GM18861 (cell line): ENCODE data around the gene DPYSL3.
"Not testable (repeated sequence)": the region's sequence is repeated elsewhere in the genome, so short reads cannot be mapped to it uniquely, and the experiment has no call there.

Experiments used
- ATAC-seq: cut with Tn5 transposase; IDR thresholded peaks from one replicate; pipeline ENCODE4 v1.9.1; 2021; ENCODE audit not compliant: unreplicated experiment

Gene DPYSL3

GRCh38 chr5:147509710-147510651, at the start of gene DPYSL3:
DPYSL3 (minus strand) TSS chr5:147510068; CDS start chr5:147509858, 210 bp downstream.
- no peak for ATAC-seq

DNA sequence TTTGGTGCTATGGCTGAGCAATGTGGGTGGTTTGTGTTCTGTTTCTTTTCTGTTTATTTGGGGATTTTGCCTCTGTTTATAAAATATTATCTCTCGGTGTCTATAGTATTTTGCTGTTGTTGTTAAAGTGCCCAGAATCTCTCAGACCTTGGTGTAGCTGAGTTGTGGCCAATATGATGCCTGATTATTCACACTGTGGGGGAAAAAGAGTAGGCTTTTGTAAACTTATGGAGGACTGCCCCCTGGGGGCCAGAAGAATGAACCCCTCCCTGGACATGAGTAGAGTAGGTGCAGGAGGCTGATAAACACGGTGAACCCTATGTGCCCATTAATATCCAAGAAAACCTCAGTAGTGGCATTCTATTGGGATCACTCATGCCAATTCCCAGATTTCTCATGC, 49.0 kb upstream of the DPYSL3 start:
- ATAC-seq: no peak

GRCh38 chr5:147557876-147558745, 48.2 kb upstream of the DPYSL3 start:
- ATAC-seq: no peak

GRCh38 chr5:147555176-147555575, 45.3 kb upstream of the DPYSL3 start:
- no peak for ATAC-seq

DNA sequence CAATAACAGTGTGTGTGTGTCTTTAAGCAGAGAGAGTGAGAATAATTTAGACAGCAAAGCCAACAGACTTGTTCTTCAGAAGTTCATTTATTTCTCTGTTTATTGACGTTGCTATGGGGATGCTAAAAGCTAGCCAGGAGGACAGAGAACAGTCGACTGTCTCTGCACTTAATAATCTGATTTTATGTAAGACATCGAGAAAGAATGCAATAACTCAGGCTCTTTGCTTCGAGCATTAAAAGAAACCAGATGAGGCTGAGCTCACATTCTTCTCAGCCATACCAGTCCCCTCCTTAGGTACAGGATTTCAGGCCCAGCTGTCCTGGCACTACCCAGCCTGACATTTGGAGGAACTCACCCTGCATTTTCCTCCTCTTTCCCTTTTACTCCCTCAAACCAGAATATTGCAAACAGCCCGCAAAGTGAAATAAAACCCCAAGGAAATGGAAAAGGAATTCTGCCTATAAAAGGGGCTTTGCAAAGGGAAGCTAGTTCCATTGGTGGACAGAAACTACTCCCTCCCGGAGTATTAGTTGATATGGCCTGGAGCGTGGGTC, 44.5 kb upstream of the DPYSL3 start:
- ATAC-seq: no peak

DNA sequence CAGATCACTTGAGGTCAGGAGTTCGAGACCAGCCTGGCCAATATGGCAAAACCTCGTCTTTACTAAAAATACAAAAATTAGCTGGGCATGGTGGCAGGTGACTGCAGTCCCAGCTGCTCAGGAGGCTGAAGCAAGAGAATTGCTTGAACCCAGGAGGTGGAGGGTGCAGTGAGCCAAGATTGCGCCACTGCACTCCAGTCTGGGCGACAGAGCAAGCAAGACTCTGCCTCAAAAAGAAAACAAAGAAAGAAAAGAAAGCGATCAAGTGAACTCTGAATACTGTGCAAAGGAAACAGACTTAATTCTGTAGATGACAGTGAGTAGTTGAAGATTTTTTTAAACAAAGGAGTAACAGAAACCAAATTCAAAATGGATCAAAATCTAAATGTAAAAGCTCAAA, 43.9 kb upstream of the DPYSL3 start:
- ATAC-seq: not testable (repeated sequence)

- ATAC-seq: no peak
Measured at GRCh38 chr5:147552897-147553296, 43.0 kb upstream of the DPYSL3 start.

GRCh38 chr5:147551677-147552076, 41.8 kb upstream of the DPYSL3 start:
- ATAC-seq: no peak

- ATAC-seq: no peak
Measured at GRCh38 chr5:147547730-147548129, 37.9 kb upstream of the DPYSL3 start.

DNA sequence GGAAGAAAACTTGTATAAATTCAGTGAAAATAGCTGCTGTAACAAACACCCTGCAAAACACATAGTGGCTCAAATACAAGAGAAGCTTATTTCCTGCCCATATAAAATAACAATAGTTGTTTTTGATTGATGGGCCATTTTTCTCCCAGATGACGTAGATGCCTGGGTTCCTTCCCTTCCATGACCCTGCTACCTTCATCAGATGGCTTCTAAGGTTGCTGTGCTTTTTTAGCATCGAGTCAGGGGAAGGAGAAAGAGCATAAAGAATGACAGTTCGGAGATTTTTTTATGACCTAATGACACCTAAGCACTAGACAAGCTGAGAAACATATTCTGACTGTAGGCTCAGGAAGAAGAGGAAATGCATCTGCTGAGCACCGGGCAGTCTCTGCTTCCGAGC, 34.7 kb upstream of the DPYSL3 start:
- ATAC-seq: no peak

- no peak for ATAC-seq
Measured at GRCh38 chr5:147539053-147539452, 29.2 kb upstream of the DPYSL3 start.

DNA sequence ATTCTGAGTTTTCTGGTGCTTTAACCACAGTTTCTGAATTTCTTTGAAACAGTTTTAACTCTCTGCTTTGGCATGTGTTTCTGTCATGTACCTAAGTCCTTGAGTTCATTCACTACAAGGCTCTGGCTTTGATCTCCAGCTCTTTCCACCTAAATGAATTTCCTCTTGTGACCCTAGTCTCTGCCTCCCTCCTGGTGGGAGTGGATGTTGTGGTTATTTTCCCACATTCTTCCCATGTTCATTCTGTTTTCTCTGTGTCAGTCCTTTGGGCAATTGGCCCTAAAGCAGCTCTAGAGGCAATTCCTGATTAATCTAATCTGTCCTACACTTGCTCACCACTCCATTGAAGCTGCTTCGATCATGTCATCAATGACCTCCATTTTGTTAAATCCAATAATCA, 28.4 kb upstream of the DPYSL3 start:
- ATAC-seq: no peak

DNA sequence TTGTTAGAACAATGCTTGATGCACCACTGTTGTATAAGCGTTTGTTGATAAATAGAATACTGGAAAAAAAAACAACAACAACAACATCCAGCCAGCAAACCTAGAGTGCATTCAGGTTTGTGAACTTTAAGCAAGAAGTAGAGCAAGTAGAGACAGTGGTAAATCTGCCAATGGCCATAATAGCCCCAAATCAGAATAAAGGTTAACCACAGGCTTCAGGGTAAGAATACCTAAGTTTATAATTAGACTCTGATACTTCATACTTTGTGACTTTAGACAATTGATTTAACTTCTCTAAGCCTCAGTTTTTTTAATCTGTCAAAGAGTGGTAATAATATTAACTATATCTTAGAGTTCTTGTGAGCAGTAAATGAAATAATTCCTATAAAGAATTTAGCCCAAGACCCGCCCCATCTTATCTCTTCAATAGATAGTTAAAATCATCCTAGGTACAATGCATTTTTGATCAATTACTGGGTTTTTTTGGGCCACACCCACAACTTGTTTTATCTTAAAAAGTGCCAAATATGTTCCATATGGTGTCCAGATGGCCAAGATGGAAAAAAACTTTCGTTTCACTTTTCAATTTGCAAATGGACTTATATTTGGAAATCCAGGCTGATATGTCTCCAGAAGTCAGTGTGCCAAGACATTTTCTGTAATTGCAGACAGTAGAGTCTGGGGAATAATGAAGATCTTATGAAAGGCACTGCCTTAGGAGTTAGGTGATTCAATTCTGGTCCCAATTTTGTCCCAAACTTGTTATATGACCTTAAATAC, 24.5 kb upstream of the DPYSL3 start:
- ATAC-seq: no peak

- ATAC-seq: no peak
Measured at GRCh38 chr5:147532156-147532555, 22.3 kb upstream of the DPYSL3 start.

GRCh38 chr5:147530530-147531389, 20.9 kb upstream of the DPYSL3 start:
- no peak for ATAC-seq

DNA sequence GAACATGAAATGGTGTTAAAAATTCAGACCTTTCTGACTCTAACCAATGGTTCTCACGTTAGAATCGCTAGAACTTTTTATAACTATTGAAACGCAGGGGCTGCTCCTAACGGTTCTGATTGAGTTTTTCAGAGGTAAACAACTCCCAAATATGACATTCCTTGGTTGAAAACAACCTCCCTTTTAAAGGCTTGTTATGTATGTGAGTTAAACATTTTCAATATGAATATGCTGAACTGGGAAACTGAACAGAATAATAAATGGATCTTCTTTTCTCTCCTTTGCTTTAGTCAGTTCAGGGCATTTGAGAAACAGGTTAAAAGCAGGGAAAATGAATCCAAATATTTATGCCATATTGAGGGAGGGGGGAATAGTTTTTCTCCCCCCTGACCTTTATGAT, 13.2 kb upstream of the DPYSL3 start:
- no peak for ATAC-seq

DNA sequence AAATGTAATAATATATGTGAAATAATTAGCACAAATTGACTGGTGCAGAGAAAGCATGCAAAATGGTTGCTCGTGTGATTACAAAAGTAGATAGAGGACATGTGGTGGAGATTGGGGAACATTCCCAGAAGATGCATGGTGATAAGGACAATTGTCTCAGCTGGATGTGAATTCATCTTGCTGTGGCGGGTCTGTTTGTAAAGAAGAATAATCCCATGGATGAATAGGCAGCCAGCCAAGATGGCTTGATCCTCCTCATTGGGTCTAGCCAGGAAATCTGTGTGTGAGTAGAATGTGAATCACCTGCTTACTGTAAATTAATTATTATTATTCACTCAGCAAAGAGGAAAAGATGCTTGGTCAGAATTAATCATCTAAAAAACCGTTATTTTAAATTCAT, 12.6 kb upstream of the DPYSL3 start:
- no peak for ATAC-seq

DNA sequence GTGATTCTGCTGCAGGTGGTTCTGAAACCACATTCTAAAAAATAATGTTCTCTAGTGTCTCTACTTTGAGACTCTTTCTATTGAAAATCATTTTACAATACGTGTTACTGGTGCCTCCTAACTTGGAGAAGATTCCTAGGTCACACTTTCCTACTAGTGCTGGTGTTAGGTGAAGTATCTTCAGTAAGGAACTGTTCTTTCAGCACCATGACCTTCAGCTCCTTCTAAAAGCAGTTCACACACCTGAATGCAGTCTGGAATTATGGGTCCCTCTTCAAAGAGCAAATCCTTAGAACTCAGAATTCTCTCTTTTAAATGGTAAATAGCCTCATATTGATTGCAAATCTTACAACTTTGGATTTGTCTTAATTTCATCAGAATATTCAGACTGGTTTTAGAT, 10.6 kb upstream of the DPYSL3 start:
- ATAC-seq: no peak

GRCh38 chr5:147519380-147519779, 9.5 kb upstream of the DPYSL3 start:
- no peak for ATAC-seq

DNA sequence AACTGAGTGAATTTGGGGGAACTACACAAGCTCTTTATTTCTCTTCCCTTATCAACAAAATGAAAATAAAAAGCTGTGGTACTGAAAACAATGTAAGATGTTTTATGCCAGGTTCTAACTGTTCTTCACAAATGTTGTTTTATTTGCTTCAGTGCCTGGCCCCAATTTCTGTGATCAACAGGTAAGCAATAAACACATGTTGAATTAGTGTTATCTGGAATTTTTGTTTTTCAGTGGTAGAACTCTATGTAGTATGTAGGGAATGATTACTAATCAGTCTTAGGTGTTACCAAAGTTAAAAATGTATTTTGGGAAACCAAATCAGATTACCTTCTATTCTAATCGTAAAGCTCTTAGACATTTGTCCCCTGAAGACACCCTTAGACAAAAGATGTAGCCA, 7.5 kb upstream of the DPYSL3 start:
- no peak for ATAC-seq
